Endothelial cell of umbilical vein (primary cell): ENCODE data around the gene GDA. TPM values are rescaled to one million over a fixed set of nuclear protein-coding genes. Genes with fewer than 3 reads are reported as not detected.

ENCODE experiments used
- BruUV-seq: library from RNA; stranded (reverse); fragments of 400-500 nt; replicated peaks from 2 replicates; lab custom pipeline; 2021; lab: Mats Ljungman, UMichigan
- CTCF ChIA-PET: fragments of 300-600, 350-600 bp; sonication (Branson Sonifier 250); formaldehyde crosslinking; loops from one replicate; lab custom pipeline; 2021; ENCODE audit warnings: antibody characterized with exemption, inconsistent platforms; lab: Charles Lee
- POLR2A ChIA-PET: fragments of 300-600, 350-600 bp; sonication (Branson Sonifier 250); formaldehyde crosslinking; loops from one replicate; lab custom pipeline; 2021; ENCODE audit warnings: antibody characterized with exemption, inconsistent platforms; lab: Charles Lee
- DNase-seq: peaks from one replicate; pipeline ENCODE4 v3.0.0-alpha.2; 2011; ENCODE audit warnings: low read depth, low spot score
- FAIRE-seq: peaks from 2 replicates; lab custom pipeline; 2011; peaks lifted over from hg19 to GRCh38; lab: Jason Lieb, UNC
- H2AFZ ChIP-seq: 2 replicates; pipeline ENCODE4 v1.6.0; 2012; ENCODE audit warnings: low read depth, low read length, control low read depth, inconsistent platforms
- H3K27ac ChIP-seq: 2 replicates; pipeline ENCODE4 v1.5.1; 2011; ENCODE audit warnings: low read depth, mild to moderate bottlenecking, control low read depth, low read length, moderate library complexity; ENCODE audit not compliant: insufficient read depth
- H3K27me3 ChIP-seq, 2 experiments: 2 replicates each; pipeline versions ENCODE4 v1.6.0 to v1.6.1; 2011; ENCODE audit warnings: low read length in 2 of 2, mixed read lengths in 1 of 2; ENCODE audit not compliant: control insufficient read depth in 2 of 2, insufficient read depth in 2 of 2
- H3K36me3 ChIP-seq, 2 experiments: 2 replicates in 1 of 2; 3 replicates in 1 of 2; pipeline ENCODE4 v1.5.1; 2011; ENCODE audit warnings: low read length in 2 of 2, mild to moderate bottlenecking in 1 of 2, moderate library complexity in 1 of 2; ENCODE audit not compliant: control insufficient read depth in 2 of 2, insufficient read depth in 2 of 2; ENCODE audit errors: extremely low read depth in 1 of 2
- H3K4me1 ChIP-seq: 3 replicates; pipeline ENCODE4 v1.5.1; 2011; ENCODE audit warnings: mild to moderate bottlenecking, low read length; ENCODE audit not compliant: control insufficient read depth, insufficient read depth; ENCODE audit errors: extremely low read depth
- H3K4me2 ChIP-seq: 2 replicates; pipeline ENCODE4 v1.6.1; 2011; ENCODE audit warnings: low read length, control low read depth, mixed read lengths; ENCODE audit not compliant: insufficient read depth
- H3K4me3 ChIP-seq, 3 experiments: fragments of 200-600 bp in 1 of 3; sonication (generic), shearing (Covaris generic) in 1 of 3; replicated peaks in 1 of 3; 2 replicates each; pipeline ENCODE4 v1.5.1; 2011 to 2016; ENCODE audit warnings: control low read depth in 3 of 3, low read length in 3 of 3, mild to moderate bottlenecking in 2 of 3, inconsistent platforms in 1 of 3, low read depth in 1 of 3, moderate library complexity in 1 of 3; ENCODE audit not compliant: insufficient read depth in 1 of 3
- H3K79me2 ChIP-seq: 2 replicates; pipeline ENCODE4 v1.6.0; 2012; ENCODE audit warnings: low read length, inconsistent platforms; ENCODE audit not compliant: control insufficient read depth, insufficient read depth
- H3K9ac ChIP-seq: replicated peaks from 2 replicates; pipeline ENCODE3; 2011; ENCODE audit warnings: low read length, control low read depth; ENCODE audit not compliant: insufficient read depth; ENCODE audit errors: extremely low read depth
- H3K9me1 ChIP-seq: replicated peaks from 3 replicates; pipeline ENCODE4 v1.6.0; 2011; ENCODE audit warnings: mild to moderate bottlenecking, low read length; ENCODE audit not compliant: control insufficient read depth, insufficient read depth; ENCODE audit errors: extremely low read depth
- H3K9me3 ChIP-seq: replicated peaks from 2 replicates; pipeline ENCODE4 v1.5.1; 2012; ENCODE audit warnings: low read length, inconsistent platforms; ENCODE audit not compliant: control insufficient read depth, insufficient read depth
- H4K20me1 ChIP-seq: replicated peaks from 2 replicates; pipeline ENCODE3; 2011; ENCODE audit warnings: mild to moderate bottlenecking, low read length; ENCODE audit not compliant: control insufficient read depth, insufficient read depth; ENCODE audit errors: extremely low read depth
- CTCF ChIP-seq, 2 donors: IDR thresholded peaks; 1 replicate in 1 of 2; 2 replicates in 1 of 2; pipeline ENCODE4 v1.5.1; 2011; ENCODE audit warnings: low read length in 2 of 2, mild to moderate bottlenecking in 2 of 2, moderate library complexity in 2 of 2, control low read depth in 1 of 2, inconsistent platforms in 1 of 2, low read depth in 1 of 2; ENCODE audit not compliant: insufficient read depth in 1 of 2; ENCODE audit errors: extremely low read depth in 1 of 2
- EZH2 ChIP-seq: IDR thresholded peaks from 2 replicates; pipeline ENCODE4 v1.6.1; 2012; ENCODE audit warnings: borderline replicate concordance, low read depth, mild to moderate bottlenecking, moderate library complexity, low read length, inconsistent platforms; ENCODE audit not compliant: severe bottlenecking
- FOS ChIP-seq: IDR thresholded peaks from 2 replicates; pipeline ENCODE4 v1.6.1; 2011; ENCODE audit warnings: mild to moderate bottlenecking, low read length, moderate library complexity, borderline replicate concordance; ENCODE audit not compliant: insufficient read depth
- GATA2 ChIP-seq: IDR thresholded peaks from 2 replicates; pipeline ENCODE4 v1.7.0; 2011; ENCODE audit warnings: low read depth, mild to moderate bottlenecking, moderate library complexity, mixed read lengths, low read length; ENCODE audit not compliant: insufficient read length, insufficient read depth
- JUN ChIP-seq: IDR thresholded peaks from 2 replicates; pipeline ENCODE4 v1.6.1; 2011; ENCODE audit warnings: borderline replicate concordance, low read depth; ENCODE audit not compliant: insufficient read length, insufficient read depth
- MYC ChIP-seq: IDR thresholded peaks from one replicate; pipeline ENCODE4 v1.6.1; 2011; ENCODE audit warnings: mild to moderate bottlenecking, low read depth, low read length
- POLR2A ChIP-seq: IDR thresholded peaks from 2 replicates; pipeline ENCODE4 v1.6.1; 2012; ENCODE audit warnings: low read depth, mild to moderate bottlenecking, control low read depth, low read length
- POLR2AphosphoS5 ChIP-seq: IDR thresholded peaks from 2 replicates; pipeline ENCODE4 v1.6.1; 2012; ENCODE audit warnings: low read depth, mild to moderate bottlenecking, control low read depth, low read length, moderate library complexity; ENCODE audit not compliant: insufficient read depth
- dilution Hi-C: fragments of 300-500 bp; cut with MboI; formaldehyde crosslinking; loops from one replicate; pipeline ENCODE4 v1.15.0; 2019; ENCODE audit warnings: low sequenced_read_pairs; ENCODE audit not compliant: extremely low pct_ligation_motif_present
- intact Hi-C: fragments of 100-400 bp; cut with micrococcal nuclease; formaldehyde crosslinking; loops from one replicate; pipeline ENCODE4 v1.10.0; 2022
- polyA plus RNA-seq, 4 experiments: library from polyadenylated mRNA; depleted of rRNA in 3 of 4; stranded (reverse) in 3 of 4; unstranded in 1 of 4; fragments of >200 nt; gene quantifications; 2 replicates each; pipeline versions ENCODE4 v1.2.1 to v1.2.3, GENCODE V29; 2011 to 2012; ENCODE audit warnings: missing spikeins in 1 of 4
- total RNA-seq: library from RNA; stranded (reverse); gene quantifications from 2 replicates; pipeline ENCODE4 v1.2.3, GENCODE V29; 2021
- TF ChIP-seq, protein P1 (sequence below): IDR thresholded peaks from 2 replicates; pipeline ENCODE4 v1.6.1; 2011; ENCODE audit not compliant: insufficient read depth, insufficient read length

The GDA gene
- total and polyA plus RNA-seq, 2 donors (not counting 3 experiments of a cell fraction or from before 2014, with no cell fraction given) = not detected

GRCh38 chr9:72256931-72257330 lies 107.7 kb downstream of the GDA start:
- dilution Hi-C loops = no loop called here
- Histone ChIP-seq H3K4me3 (no peak overlapping the region), H3K9me3 (no peaks in the 10 kb centered on the region), H3K79me2 (no peaks in the 10 kb centered on the region), H3K9ac (no peak overlapping the region), H3K27me3 (peaks cover 0 to 4% of the 10 kb centered on the region in 2 experiments), H3K4me2 (no peak overlapping the region), H3K36me3 (no peaks in the 10 kb centered on the region), H2AFZ (no peak overlapping the region), H4K20me1 (no peaks in the 10 kb centered on the region), H3K27ac (no peak overlapping the region), H3K4me1 (no peaks in the 10 kb centered on the region), H3K9me1 (no peaks in the 10 kb centered on the region)
- POLR2A ChIA-PET = no interaction called here
- FAIRE-seq = no peak
- CTCF ChIA-PET = interaction anchor here (2.4 kb wide), 1 partner anchor 15 kb away, joined by 10 read pairs; no protein-coding TSS in a partner anchor
- BruUV-seq = no TSS peak
- no peak for TF ChIP-seq CTCF (IDR thresholded peaks at IDR 0.05; ENCODE audit: extremely low read depth in 1 of 2, insufficient read depth in 1 of 2, low read depth in 1 of 2, low read length in 2 of 2)
- no peak for DNase-seq
- intact Hi-C loops = no loop called here

DNA sequence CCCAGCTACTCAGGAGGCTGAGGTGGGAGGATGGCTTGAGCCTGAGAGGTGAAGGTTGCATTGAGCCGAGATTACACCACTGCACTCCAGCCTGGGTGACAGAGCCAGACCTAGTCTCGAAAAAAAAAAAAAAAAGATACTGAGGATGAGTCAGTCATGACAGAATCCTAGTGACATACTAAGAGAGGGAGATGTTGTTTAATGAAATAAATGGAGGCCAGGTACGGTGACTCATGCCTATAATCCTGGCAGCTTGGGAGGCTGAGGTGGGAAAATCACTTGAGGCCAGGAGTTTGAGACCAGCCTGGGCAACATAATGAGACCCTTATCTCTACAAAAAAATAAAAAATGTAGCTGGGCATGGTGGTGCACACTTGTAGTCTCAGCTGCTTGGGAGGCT lies 108.6 kb downstream of the GDA start:
- no peak overlapping the region for H3K27ac ChIP-seq
- H3K4me2 ChIP-seq = no peak overlapping the region
- no peak overlapping the region for H3K4me3 ChIP-seq
- no peaks in the 10 kb centered on the region for H3K9me1 ChIP-seq
- no TSS peak for BruUV-seq
- H3K27me3 ChIP-seq = peaks cover 0 to 3% of the 10 kb centered on the region in 2 experiments
- POLR2A ChIA-PET = no interaction called here
- no peak overlapping the region for H2AFZ ChIP-seq
- no peak for TF ChIP-seq POLR2AphosphoS5
- TF ChIP-seq CTCF (IDR thresholded peaks at IDR 0.05; ENCODE audit: extremely low read depth in 1 of 2, insufficient read depth in 1 of 2, low read depth in 1 of 2, low read length in 2 of 2) = no peak
- TF ChIP-seq GATA2 = no peak
- no peak for TF ChIP-seq FOS
- TF ChIP-seq, protein P1, sequence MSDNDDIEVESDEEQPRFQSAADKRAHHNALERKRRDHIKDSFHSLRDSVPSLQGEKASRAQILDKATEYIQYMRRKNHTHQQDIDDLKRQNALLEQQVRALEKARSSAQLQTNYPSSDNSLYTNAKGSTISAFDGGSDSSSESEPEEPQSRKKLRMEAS = no peak
- TF ChIP-seq JUN = no peak
- no peak for TF ChIP-seq EZH2
- TF ChIP-seq POLR2A = no peak
- TF ChIP-seq MYC = no peak
- dilution Hi-C loops (no loop called here), intact Hi-C loops (no loop called here)
- no peak overlapping the region for H3K9ac ChIP-seq
- no peaks in the 10 kb centered on the region for H4K20me1 ChIP-seq
- FAIRE-seq (no peak), DNase-seq (no peak)
- no peaks in the 10 kb centered on the region for H3K9me3 ChIP-seq
- no peaks in the 10 kb centered on the region for H3K79me2 ChIP-seq
- H3K4me1 ChIP-seq = no peaks in the 10 kb centered on the region
- H3K36me3 ChIP-seq = no peaks in the 10 kb centered on the region
- CTCF ChIA-PET = interaction anchor here (2.4 kb wide), 1 partner anchor 14 kb away, joined by 10 read pairs; no protein-coding TSS in a partner anchor
